Gastrocnemius medialis (tissue), 4 donors: ENCODE measurements around the gene WDR45B.

ENCODE experiments used
- POLR2A ChIP-seq, 2 donors: fragments of 450-650 bp; IDR thresholded peaks; one replicate each; pipeline ENCODE4 v1.6.1; 2017; ENCODE audit warnings: antibody characterized with exemption in 2 of 2, mild to moderate bottlenecking in 2 of 2, moderate library complexity in 2 of 2
- TF ChIP-seq, protein P1 (sequence below), 5 experiments: fragments of 450-650 bp in 3 of 5; fragments of 200-600 bp in 2 of 5; sonication (generic) in 2 of 5; IDR thresholded peaks in 4 of 5; conservative IDR thresholded peaks in 1 of 5; 1 replicate in 4 of 5; 2 replicates in 1 of 5; pipeline ENCODE4 v1.5.1; 2016 to 2019; ENCODE audit warnings: antibody characterized with exemption in 5 of 5, mild to moderate bottlenecking in 3 of 5, moderate library complexity in 3 of 5

DNA sequence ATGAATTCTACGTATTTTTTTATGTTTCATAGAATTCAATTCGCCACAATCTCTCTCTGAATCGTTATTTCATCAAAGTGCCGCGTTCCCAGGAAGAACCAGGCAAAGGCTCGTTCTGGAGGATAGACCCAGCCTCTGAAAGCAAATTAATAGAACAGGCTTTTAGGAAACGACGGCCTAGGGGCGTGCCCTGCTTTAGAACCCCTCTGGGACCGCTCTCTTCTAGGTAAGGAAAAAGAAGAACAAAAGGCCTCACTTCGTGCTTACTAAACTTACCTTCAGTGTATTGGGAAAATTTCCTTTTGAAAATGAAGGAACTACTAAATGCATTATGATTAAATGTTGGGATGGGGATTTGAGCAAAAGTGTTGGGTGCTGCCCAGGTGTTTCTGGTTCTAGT lies 65.5 kb downstream of the WDR45B start:
- TF ChIP-seq POLR2A (IDR thresholded peaks at IDR 0.05), result peak in 1 of 2 donors; percentile 13
- TF ChIP-seq, protein P1, sequence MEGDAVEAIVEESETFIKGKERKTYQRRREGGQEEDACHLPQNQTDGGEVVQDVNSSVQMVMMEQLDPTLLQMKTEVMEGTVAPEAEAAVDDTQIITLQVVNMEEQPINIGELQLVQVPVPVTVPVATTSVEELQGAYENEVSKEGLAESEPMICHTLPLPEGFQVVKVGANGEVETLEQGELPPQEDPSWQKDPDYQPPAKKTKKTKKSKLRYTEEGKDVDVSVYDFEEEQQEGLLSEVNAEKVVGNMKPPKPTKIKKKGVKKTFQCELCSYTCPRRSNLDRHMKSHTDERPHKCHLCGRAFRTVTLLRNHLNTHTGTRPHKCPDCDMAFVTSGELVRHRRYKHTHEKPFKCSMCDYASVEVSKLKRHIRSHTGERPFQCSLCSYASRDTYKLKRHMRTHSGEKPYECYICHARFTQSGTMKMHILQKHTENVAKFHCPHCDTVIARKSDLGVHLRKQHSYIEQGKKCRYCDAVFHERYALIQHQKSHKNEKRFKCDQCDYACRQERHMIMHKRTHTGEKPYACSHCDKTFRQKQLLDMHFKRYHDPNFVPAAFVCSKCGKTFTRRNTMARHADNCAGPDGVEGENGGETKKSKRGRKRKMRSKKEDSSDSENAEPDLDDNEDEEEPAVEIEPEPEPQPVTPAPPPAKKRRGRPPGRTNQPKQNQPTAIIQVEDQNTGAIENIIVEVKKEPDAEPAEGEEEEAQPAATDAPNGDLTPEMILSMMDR (IDR thresholded peaks at IDR 0.05 in 4 of 5, conservative IDR thresholded peaks at IDR 0.05 in 1 of 5), result no peak
